Head of caudate nucleus (tissue), 42 donors: Measurements from ENCODE around the gene CDK5R2.

ENCODE experiments used
- DNase-seq, 42 donors: peaks; one replicate each; pipeline versions ENCODE4 v3.0.0 to v3.0.0-alpha.2; 2020 to 2021; ENCODE audit warnings: mixed read lengths in 7 of 42
- intact Hi-C: fragments of 100-400 bp; cut with DNase I; formaldehyde crosslinking; loops from one replicate; pipeline ENCODE4 v1.15.0; 2022

Gene CDK5R2

GRCh38 chr2:218998414-218999002 is 39.0 kb downstream of the CDK5R2 start:
- intact Hi-C loops: loop anchor here (5.0 to 10.0 kb wide), 2 partner anchors 116 to 159 kb away; no protein-coding TSS in a partner anchor

GRCh38 chr2:218999021-218999880 is 39.8 kb downstream of the CDK5R2 start:
- intact Hi-C loops: loop anchor here (5.0 to 10.0 kb wide), 2 partner anchors 116 to 158 kb away; no protein-coding TSS in a partner anchor
- DNase-seq: no peak

More at GRCh38 chr2:218998414-218999002, 39.0 kb downstream of the CDK5R2 start:
- no peak for DNase-seq

GRCh38 chr2:218999881-219000568 is 40.6 kb downstream of the CDK5R2 start:
- intact Hi-C loops: loop anchor here (5.0 to 10.0 kb wide), 2 partner anchors 115 to 157 kb away; no protein-coding TSS in a partner anchor
- DNase-seq: no peak

GRCh38 chr2:219000569-219000960 is 41.1 kb downstream of the CDK5R2 start:
- no peak for DNase-seq

GRCh38 chr2:219001100-219001576 is 41.7 kb downstream of the CDK5R2 start:
- DNase-seq: no peak
- intact Hi-C loops: no loop called here

More at GRCh38 chr2:219000569-219000960, 41.1 kb downstream of the CDK5R2 start:
- intact Hi-C loops: no loop called here

GRCh38 chr2:219001577-219002394 is 42.3 kb downstream of the CDK5R2 start:
- DNase-seq: no peak
- intact Hi-C loops: no loop called here

- DNase-seq: peak in 14 of 42 donors; percentile 24 to 72 (median 46)
Observed at GRCh38 chr2:219002395-219003266, 43.2 kb downstream of the CDK5R2 start.

GRCh38 chr2:219003267-219003634 is 43.8 kb downstream of the CDK5R2 start:
- no peak for DNase-seq
- intact Hi-C loops: no loop called here

More at GRCh38 chr2:219002395-219003266, 43.2 kb downstream of the CDK5R2 start:
- intact Hi-C loops: no loop called here

GRCh38 chr2:219003979-219004378 is 44.5 kb downstream of the CDK5R2 start:
- DNase-seq: no peak
- intact Hi-C loops: no loop called here

- DNase-seq: no peak
- intact Hi-C loops: no loop called here
Observed at GRCh38 chr2:219009294-219009693, 49.8 kb downstream of the CDK5R2 start.

- intact Hi-C loops: no loop called here
- DNase-seq: peak in 18 of 42 donors; percentile 11 to 70 (median 41)
Observed at GRCh38 chr2:219010162-219010756, 50.8 kb downstream of the CDK5R2 start.

- no peak for DNase-seq
- intact Hi-C loops: no loop called here
Observed at GRCh38 chr2:219010873-219011272, 51.4 kb downstream of the CDK5R2 start.
